Left forelimb (tissue), 1 donor: ENCODE measurements around the gene FOXL1.

ENCODE experiments used
- DNase-seq: peaks from one replicate; pipeline ENCODE4 v3.0.0-alpha.2; 2018; ENCODE audit warnings: low spot score

The FOXL1 gene

DNA sequence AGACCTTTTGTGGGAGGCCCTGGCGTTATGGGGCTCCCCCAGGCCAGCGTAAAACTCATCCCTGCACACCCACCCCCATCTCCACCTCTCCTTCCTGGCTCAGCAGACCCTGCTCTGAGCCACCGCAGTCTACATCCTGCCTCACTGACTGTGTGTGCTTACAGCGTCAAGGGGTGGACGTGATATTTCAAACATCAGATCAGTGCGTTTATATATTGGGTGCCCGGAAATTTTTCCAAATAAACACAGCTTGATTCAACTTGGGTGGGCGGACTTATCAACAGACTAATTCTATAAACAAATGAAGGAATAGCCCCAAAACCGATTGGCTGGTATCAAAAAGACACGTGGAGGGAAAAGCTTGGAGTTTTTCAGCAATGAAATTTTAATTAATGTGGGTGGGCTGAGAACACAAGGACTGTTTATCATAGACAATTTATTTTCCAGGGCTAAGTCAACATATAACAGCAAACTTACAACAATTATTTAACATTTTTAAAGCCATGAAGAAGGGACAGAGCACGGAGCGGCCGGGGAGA lies at the start of gene FOXL1:
TSS of gene FOXL1 (plus strand) at position 489 of the 539 bp plus-strand sequence. CDS start 175 bp downstream, outside the sequence.
- DNase-seq: no peak

DNA sequence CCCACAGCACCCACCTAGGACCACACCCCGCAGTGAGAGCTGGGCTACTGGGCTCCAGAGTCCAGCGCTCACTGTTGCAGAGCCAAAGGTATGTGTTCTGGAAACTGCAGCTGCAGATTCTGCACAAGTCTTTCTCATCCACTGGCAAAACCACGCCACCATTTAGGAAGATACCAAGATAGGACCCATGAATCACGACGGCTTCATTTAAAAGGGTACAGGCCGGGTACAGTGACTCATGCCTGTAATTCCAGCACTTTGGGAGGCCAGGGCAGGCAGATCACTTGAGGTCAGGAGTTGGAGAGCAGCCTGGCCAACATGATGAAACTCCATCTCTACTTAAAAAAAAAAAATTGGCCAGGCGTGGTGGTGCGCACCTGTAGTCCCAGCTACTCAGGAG lies 49.2 kb upstream of the FOXL1 start:
- DNase-seq: no peak

DNA sequence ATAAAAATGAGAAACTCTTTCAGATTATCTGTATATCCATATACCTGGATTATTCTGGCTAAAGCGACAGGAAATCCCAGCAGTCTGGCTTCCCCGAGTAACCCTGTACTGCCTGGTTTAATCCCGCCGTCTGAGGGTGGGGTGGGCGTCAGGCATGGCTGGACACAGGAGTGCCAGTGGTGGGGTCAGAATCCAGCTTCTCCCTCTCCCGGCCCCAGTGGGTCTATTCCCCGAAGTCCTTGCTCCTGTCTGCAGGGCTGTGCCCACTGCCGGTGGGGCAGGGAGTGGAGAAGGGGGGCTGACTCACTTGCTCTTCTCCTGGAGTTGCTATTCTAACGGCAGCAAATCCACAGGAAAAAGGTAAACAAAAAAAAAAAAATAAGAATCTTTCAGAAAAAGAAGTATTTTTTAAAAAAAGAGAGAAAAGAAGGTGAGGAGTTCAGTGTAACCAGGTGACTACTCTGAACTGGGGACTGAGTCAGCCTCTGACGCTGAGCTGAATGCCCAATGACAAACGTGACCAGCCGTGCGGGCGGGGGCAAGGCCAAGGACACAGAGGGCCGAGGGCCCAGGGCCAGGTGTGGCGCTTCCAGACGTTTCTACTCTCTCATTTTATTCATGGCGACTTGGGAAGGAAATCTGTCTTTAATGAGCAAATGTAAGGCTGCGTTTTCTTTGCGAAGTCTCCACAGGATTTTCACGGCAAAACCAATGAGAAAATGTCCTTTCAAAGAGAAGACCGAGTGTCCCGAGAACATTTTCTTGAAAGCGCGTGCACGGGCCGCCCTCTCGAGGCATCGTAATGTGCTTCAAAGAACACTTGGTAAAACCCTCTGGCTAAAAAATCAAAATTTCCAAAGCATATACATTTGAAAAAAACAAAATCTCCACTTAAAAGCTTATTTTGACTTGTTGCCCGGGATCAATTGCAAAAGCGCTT lies 47.8 kb upstream of the FOXL1 start:
- no peak for DNase-seq

DNA sequence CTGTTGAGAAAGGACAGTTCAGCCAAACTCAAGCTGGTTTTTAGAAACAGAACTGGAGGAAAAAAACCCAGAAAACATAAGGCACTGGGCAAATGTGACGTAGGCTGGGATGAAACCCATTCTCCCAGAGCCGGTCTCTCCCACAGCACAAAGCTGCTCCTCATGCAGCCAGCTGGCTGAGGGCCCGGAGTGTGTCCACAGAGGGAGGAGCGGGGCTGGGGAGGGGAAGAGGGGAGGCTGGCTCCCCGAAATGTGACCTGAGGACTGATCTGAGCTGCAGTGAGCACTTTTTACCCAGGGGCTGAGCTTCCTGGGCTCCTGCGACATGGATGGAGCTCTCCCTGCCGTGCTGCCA lies 47.2 kb upstream of the FOXL1 start:
- DNase-seq: no peak

GRCh38 chr16:86531641-86532525 lies 46.5 kb upstream of the FOXL1 start:
- no peak for DNase-seq

GRCh38 chr16:86532526-86532815 lies 45.9 kb upstream of the FOXL1 start:
- no peak for DNase-seq

DNA sequence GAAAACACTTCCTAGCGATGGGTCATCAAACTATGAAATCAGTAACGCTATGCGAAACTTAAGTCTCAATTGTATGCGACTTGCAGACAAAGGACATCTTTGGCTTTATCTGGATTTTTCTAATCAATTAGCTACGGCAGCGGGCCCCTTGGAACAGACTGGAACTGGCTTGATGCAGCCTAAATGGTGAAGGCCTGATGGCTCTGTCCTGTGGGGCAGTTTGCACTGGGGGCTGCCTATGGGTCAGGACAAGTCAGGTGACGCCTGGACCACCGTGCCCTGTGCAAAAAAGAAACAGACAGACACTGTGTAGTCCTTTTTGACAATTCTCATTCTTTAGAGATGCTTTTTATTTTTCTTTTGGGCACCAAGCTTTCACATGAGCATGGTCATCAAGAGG lies 45.3 kb upstream of the FOXL1 start:
- no peak for DNase-seq

DNA sequence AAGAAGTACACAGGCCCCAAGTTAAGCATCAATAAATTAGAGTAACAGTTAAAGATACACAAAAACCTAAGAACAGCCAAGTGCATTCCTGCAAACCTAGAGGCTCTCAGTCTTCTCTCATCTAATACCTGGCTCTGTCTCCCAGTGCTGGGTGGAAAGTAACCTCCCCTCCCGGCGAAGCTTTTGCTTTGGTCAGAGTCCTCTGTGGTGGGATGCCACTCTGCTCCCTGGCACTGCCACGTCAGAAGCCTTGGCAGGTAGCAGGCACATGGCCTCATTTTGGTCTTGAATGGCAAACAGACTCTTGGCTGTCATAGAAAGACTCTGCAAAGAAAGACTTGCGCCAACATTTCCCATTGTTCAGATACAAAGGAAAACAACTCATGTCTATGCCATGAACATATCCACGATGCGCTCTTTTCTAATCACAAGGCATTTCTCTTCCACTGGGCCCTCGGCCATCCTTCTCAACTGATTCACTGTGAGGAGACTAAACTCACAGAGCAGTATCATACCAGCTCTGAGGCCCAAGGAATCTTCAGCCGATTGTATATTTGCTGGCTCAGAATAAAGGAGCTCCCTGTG lies 44.5 kb upstream of the FOXL1 start:
- no peak for DNase-seq

GRCh38 chr16:86534779-86535615 lies 43.4 kb upstream of the FOXL1 start:
- DNase-seq: no peak

DNA sequence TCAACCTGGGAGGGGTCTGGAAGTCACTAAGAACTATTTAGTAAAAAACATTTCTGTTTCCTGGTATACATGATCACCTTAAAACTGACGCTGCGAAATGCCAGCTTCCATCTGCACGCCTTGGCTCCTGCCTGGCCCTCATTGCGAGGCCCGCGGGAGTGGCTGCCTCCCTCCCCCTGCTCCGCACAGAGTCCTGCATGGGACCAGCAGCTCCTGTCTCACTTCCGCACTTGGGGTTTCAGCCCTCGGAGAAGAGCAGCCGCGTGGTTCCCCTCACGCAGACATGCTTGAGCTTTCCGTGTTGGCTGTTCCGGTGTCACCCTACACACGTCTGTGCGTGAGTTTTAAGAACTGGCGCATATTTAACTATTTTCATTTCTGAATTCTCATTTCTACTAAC lies 41.7 kb upstream of the FOXL1 start:
- no peak for DNase-seq

GRCh38 chr16:86537486-86537885 lies 40.9 kb upstream of the FOXL1 start:
- DNase-seq: no peak

GRCh38 chr16:86538196-86538780 lies 40.1 kb upstream of the FOXL1 start:
- DNase-seq: no peak

- no peak for DNase-seq
Measured at GRCh38 chr16:86540894-86541293, 37.5 kb upstream of the FOXL1 start.

DNA sequence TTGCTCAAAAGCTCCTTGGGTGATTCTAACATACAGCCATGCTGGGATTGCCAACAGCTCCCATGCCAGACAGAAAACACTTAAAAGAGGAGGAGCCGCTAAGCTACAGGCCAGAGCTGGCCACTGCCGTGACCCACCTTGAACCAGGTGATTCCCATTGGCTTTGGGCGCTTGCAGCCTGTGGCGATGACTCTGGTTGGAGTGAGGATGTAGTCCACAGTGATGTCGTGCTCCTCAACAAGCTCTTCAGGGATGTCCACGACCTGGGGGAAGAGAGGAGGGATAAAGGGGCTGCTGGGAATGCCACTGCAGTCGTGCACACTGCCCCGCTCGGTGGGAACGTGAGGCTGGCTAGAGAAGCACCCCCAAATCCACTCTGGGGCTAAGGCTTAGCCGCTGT lies 36.8 kb upstream of the FOXL1 start:
- no peak for DNase-seq

DNA sequence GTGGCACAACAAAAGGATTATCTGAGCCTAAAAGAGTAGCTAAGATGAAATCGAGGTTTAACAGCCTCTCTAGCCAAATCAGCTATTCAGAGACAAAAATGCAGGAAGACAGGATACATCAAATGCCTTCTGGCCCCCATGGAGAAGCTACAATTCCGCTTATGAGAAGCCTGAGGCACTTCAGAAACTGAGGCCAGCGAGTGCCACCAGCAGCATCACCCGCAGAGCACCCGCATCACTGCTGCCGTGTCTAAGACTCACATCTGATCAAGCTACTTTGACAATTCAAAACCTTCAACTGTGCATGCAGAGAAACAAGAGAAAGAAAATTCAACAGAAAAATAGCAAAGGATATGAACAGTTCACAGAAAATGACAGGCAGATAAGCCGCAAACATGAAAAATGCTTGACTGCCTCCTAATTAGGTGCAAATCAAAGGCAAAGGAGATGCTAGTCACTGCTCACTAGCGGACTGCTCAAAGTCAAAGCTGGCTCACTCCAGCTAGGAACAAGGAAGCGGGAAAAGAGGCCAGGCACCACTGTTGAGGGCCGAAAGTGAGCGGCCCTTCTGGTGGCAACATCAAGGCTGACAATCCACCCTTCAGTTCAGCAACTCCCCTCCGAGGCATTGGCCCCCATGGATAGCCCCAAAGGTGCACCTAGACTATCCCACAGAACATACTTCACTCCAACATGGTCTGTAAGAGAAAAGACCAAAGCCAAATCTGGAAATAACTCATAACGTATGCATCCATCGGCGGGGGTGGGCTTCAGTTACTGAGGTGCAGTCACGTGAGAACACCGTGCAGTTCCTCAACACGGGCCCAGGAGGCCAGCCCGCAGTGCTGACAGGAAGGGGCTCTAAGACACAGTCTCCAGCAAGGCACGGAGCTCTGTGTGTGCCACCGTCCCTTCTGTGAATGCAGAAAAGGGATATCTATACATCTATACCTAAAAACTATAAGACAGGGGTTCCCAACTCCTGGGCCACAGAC lies 35.3 kb upstream of the FOXL1 start:
- DNase-seq: no peak

- DNase-seq: no peak
Measured at GRCh38 chr16:86545481-86545880, 32.9 kb upstream of the FOXL1 start.

GRCh38 chr16:86545954-86546637 lies 32.3 kb upstream of the FOXL1 start:
- DNase-seq: no peak

- no peak for DNase-seq
Measured at GRCh38 chr16:86546638-86547013, 31.7 kb upstream of the FOXL1 start.

DNA sequence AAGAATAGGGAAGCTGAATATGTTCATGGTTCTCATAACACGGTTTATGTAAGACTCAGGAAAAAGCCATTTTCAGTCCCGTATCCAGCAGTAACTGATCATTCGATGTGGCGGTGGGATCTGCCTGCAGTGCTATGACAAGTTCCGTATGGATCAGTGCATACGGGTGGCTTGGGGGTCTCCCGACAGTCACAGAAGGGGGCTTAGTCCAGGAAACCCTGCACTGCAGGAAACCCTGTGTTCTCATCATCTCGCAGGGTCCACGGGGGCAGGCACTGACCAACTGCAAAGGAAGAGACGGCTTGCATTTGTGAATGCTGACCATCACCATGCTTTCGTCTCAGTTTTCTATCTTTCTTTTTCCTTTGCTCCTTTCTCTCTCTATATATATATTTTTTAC lies 31.1 kb upstream of the FOXL1 start:
- DNase-seq: no peak
